HG02763 (cell line): ENCODE data around the gene TEX22.

Experiments used
- ATAC-seq: cut with Tn5 transposase; IDR thresholded peaks from one replicate; pipeline ENCODE4 v1.9.1; 2021; ENCODE audit warnings: mild to moderate bottlenecking, moderate library complexity; ENCODE audit not compliant: unreplicated experiment

Gene TEX22

GRCh38 chr14:105437723-105438500, 39.6 kb downstream of the TEX22 start:
- ATAC-seq: no peak

GRCh38 chr14:105439179-105439578, 40.8 kb downstream of the TEX22 start:
- ATAC-seq: no peak

DNA sequence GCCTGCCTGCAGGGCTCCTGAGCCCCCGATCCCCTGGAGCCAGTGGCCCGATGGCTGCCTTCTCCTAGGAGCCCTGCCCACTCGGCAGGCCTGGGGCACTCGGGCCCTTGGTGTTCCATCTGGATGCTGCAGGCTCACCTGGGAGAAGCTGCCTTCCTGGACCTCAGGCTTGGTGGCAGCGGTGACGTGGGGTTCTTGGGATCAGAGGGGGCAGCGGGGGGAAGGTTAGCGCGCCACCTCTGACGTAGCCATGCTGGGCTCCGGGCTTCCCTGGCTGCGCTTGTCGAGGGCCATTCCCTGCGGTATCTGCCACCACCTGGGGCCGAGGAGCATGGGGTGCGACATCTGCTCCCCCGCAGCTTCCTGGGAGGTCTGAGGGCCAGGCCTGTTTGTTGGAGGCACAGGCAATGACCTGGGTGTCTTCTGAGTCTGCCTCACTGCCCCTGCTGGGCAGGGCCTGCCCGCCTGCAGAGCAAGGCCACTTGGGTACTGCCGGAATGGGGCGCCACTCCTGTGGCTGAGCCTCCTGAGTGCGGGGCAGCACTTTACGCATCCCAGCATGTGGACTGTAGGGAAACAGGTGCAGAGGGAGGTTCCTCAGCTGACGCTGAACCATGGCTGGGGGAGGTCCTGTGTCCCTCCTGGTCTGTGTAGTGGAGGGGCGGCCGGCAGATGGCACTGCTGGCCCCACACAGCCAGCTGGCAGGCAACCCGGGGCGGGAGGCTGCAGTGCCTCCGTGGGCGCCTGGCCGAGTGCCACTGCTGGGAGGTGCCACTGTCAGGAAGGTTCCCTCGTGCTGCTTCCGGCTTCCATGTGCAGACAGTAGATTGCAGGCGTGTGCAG, 41.6 kb downstream of the TEX22 start:
- no peak for ATAC-seq

GRCh38 chr14:105440554-105440900, 42.2 kb downstream of the TEX22 start:
- no peak for ATAC-seq

GRCh38 chr14:105440992-105441391, 42.7 kb downstream of the TEX22 start:
- no peak for ATAC-seq

DNA sequence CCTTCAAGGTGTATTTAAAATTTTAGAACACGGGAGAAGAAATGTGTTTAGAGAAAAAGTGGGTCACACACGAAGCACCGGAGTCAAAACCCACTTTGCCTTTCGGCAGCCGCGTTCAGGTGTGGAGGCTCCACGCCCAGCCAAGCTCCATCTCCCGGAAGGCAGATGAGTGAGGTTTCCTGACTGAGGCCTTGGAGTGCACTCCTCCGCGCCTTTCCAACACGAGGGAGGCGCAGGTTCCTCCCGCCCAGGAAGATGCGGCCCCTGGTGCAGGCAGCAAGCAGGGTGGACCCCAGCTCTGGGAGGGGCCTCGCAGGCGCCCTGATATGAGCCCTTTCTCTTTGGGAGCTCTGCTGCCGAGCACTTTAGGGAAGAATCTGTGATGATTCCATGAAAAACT, 43.8 kb downstream of the TEX22 start:
- no peak for ATAC-seq

DNA sequence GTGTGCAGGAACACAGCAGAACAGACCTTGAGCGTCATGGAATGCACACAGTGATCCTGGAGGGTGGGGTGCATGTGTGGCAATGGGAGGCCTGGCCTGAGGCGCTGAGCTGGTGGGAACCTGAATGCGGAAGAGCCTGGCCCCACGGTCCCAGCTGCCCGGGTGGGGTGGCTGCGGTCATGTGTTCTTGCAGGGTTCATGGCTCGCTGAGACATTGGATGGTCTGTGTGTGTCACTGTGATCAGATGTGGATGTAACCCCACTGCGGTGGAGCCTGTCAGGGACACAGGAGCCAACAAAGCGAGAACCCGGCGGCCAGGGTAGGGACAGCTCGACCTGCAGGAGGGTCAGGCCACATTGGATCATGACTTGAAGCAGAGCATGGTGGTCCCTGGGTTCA, 44.5 kb downstream of the TEX22 start:
- ATAC-seq: no peak

DNA sequence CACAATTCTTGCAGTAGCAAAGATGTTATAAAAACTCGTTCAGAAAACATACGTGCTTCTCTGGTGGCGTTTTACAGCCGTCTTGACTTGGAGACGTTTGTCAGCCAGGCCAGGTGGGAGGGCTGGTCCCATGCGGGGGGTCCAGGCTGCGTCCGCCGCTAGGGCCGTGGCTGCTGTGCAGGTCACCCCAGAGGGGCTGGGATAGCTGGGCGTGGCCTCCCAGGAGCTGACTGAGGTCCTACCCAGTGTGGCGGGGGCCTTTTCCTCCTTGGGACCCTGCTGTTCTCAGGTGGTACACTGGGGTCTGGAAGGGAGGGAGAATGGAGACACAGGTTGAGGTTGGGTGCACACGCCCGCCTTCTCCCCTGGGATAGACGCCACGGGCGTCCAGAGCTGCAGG, 46.5 kb downstream of the TEX22 start:
- no peak for ATAC-seq

- no peak for ATAC-seq
Measured at GRCh38 chr14:105445290-105445689, 47.0 kb downstream of the TEX22 start.

DNA sequence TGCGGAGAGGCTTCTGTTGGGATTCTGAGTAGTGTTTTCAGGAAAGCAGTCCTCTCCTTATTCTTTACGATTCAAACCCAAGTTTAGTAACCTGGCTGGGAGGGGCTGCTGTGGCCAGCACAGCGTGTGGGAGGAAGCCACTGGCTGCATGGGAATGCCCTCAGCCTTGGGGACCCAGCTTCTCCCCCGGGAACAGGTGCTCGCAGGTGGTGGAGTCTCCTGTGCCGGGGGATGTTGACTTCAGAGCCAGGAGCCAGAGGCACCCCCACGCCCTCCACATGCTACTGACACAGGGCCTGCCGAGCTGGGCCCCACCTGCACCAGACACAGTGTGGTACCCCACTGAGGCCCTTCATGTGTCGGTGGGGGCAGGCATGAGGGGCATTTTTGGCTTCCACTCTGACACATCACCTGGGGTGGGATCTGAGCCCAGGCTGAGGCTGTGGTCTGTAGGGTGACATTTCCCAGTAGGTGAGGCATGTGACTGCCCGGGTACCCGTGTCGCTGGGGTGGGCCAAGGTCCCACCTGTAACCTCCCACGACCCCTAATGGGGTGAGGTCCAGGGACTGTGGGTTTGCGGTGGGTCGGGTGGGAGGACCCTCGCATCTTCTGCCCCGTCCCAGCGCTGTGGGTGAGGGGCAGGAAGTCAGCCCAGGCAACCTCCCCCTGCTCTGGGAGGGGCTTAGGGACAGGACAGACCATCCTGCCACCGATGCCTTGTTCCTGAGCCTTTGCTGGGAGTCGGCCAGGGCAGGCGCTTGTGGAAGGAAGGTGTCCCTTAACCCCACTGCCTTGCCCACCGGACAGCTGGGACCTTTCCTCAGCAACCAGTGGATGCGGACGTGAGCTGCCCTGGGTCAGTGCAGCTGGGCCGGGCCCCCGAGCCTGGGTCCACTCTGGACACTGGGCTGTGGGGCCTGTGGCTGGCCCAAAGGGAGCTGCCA, 47.8 kb downstream of the TEX22 start:
- ATAC-seq: no peak

GRCh38 chr14:105446971-105447370, 48.6 kb downstream of the TEX22 start:
- no peak for ATAC-seq

- ATAC-seq: no peak
Measured at GRCh38 chr14:105447651-105448640, 49.6 kb downstream of the TEX22 start.

DNA sequence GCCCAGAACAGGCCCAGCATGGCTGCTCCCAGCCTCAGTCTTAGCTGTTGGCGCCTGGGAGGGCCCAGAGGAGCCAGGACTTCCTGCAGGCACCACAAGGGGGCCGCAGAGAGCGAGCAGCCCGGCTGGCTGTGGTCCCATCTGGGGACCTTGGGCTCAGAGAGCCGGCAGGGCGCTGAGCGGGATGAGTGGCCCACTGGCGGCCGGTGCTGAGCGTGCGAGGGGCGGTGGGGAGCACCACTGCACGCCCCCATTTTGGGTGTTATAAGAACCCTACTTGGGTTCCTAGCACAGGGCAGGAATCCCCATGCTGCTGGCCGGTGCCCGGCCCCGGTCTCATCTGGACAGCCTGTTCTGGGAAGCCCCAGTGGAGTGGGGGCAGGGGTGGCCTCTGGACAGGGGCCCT, 50.4 kb downstream of the TEX22 start:
- ATAC-seq: no peak

DNA sequence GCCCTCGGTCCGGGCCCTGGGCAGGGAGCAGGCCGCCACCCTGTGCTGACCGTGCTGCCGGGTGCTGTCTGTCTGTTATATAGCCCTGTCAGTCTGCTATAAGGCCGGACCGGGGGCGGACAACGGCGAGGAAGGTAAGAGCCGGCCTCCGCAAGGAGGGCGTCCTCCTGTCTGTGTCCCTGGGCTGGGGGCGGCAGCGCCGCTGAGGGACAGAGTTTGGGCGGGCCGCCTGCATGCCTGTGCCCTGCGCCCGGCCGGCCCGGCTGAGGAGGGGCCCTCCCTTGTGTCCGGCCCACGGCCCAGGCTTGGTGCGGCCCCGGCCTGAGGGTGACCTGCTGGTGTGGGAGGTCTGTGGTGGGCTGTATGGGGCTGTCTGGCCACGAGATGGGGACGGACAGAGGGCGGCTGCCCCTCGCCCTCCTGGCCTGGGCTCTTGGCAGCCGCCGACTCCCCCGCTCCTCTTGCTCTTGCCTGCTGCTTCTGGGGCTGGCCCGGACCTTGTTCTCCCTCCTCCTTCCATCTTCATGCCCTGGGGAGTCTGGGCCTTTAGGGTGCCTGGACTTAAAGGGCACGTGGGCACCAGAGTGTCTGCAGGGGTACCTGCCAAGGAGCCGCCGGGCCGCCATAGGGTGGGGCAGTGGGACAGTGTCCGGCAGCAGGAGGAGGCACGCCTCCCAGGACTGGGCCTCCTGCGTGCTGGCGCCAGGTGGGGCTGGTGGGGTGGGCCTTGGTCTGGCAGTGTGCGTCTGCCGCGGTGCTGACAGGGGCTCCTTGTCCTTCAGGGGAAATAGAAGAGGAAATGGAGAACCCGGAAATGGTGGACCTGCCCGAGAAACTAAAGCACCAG, 51.2 kb downstream of the TEX22 start:
- no peak for ATAC-seq

GRCh38 chr14:105450123-105450505, 51.8 kb downstream of the TEX22 start:
- ATAC-seq: no peak

GRCh38 chr14:105450864-105451720, 52.8 kb downstream of the TEX22 start:
- ATAC-seq: no peak

GRCh38 chr14:105452963-105453362, 54.6 kb downstream of the TEX22 start:
- ATAC-seq: no peak

DNA sequence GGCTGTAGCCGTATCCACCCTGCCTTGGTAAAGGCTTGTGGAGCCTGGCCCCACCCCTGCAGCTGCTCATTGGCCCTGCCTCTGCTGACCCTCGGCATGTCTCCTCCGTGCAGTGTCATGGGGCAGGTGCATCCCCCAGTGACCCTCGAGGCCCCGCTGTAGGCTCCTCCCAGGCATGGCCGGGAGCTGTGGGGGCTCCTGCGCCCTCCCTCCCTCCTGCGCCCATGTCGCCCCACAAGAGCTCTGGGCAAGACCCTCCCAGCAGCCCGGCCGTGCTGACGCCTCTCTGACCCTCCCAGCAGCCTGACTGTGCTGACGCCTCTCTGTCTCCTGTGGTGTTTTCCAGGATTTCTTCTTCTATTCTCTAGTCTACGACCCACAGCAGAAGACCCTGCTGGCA, 55.5 kb downstream of the TEX22 start:
- ATAC-seq: no peak
